Measurements from ENCODE around the gene NUP107.

DNA sequence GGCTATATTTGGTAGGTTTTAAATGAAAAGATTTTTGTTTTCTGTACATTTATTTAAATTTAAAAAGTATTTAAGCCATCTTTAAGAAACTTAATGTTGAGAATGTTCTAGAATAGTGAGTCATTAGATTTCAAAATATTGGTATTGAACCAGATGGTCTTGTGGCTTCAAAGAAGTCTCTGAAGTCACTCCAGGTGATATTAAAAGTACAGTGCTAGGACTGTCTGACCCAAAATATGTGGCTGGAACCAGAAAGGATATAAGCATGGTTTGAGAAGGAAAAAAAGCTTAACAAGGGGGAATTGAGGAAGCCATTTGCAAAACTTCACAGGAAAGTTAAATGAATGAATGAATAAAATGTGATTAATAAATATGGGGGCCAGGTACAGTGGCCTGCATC lies 92.5 kb downstream of the NUP107 start:
- TF ChIP-seq, protein P1, sequence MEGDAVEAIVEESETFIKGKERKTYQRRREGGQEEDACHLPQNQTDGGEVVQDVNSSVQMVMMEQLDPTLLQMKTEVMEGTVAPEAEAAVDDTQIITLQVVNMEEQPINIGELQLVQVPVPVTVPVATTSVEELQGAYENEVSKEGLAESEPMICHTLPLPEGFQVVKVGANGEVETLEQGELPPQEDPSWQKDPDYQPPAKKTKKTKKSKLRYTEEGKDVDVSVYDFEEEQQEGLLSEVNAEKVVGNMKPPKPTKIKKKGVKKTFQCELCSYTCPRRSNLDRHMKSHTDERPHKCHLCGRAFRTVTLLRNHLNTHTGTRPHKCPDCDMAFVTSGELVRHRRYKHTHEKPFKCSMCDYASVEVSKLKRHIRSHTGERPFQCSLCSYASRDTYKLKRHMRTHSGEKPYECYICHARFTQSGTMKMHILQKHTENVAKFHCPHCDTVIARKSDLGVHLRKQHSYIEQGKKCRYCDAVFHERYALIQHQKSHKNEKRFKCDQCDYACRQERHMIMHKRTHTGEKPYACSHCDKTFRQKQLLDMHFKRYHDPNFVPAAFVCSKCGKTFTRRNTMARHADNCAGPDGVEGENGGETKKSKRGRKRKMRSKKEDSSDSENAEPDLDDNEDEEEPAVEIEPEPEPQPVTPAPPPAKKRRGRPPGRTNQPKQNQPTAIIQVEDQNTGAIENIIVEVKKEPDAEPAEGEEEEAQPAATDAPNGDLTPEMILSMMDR (IDR thresholded peaks at IDR 0.05): no peak
- no peak for TF ChIP-seq POLR2A (IDR thresholded peaks at IDR 0.05)
